HG03469 (cell line): ENCODE data around the gene ACTL7B.
"Not testable (repeated sequence)": the region's sequence is repeated elsewhere in the genome, so short reads cannot be mapped to it uniquely, and the experiment has no call there.

Experiments
- ATAC-seq: cut with Tn5 transposase; IDR thresholded peaks from one replicate; pipeline ENCODE4 v1.9.1; 2021; ENCODE audit warnings: mild to moderate bottlenecking, moderate library complexity, moderate number of reproducible peaks; ENCODE audit not compliant: unreplicated experiment

The ACTL7B gene

GRCh38 chr9:108874058-108874788 lies 18.4 kb upstream of the ACTL7B start:
- ATAC-seq: no peak

DNA sequence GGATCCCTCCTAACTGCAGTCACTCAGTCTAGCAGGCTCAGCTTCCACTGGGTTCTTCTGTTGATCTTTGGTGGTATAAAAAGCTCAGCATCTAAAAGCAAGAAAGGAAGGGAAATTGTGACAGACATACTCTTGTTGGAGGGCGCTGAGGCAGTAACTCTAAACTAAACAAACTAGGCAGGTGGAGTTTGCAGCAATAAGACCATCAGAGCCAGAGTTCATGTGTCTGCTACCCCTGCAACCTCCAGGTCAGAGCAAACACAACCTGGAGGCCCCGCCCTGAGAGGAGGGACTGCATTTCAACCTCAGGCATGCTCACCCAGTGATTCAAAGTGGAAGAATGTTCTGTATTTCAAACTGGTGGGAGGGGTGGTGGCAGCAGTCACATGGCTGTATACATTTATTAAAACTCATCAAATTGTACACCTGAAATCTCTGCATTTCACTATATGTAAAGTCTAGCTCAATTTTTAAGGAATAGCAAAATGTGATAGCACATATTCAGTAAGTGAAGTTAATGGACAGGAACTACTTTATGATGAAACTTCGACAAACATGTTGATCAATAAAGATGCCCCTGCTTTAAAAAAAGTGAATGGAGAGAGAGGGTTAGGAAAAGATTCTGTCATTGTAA lies 13.4 kb upstream of the ACTL7B start:
- no peak for ATAC-seq

- no peak for ATAC-seq
Measured at GRCh38 chr9:108867829-108868228, 12.0 kb upstream of the ACTL7B start.

GRCh38 chr9:108867116-108867515 lies 11.3 kb upstream of the ACTL7B start:
- no peak for ATAC-seq

- no peak for ATAC-seq
Measured at GRCh38 chr9:108866001-108866420, 10.2 kb upstream of the ACTL7B start.

DNA sequence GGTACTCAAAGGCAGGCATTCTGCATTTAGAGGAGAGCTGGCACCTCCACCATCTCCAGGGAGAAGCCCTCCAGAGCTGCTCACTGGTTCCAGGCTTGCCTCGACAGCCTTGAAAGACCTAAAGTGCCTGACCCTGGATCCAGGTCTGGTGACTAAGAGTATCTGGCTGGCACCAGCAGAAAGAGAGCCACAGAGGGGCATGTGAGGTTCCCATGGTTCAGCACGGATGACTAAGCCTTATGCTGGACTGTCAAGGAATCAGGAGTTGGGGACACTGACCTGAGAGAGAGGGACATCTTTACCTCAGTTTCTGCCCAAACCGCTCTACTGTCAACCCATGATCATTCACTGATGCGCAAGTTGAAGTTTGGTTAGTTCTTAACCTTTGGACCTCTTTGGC lies 9.3 kb upstream of the ACTL7B start:
- ATAC-seq: no peak

GRCh38 chr9:108864446-108864845 lies 8.7 kb upstream of the ACTL7B start:
- ATAC-seq: no peak

DNA sequence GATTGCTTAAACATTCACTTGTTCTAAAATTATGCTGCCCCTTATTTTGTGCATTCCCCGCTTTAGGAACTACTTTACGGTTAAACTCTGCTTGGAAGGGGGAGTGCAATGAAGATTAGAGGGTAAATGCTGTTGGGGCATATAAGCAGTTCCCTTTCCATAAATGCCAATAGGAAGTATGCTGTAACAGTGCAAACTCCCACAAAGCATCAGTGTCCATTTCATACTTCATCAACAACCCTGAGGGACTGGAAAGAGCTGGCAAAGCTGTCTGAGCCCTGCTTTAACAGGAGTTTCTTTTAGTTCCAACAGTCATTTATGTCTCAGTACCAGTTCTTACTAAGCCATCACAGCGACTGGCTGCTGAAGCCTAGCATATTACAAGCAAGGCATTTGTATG lies 8.1 kb upstream of the ACTL7B start:
- ATAC-seq: no peak

GRCh38 chr9:108861997-108862396 lies 6.2 kb upstream of the ACTL7B start, which contains the start of gene ACTL7A:
TSS of gene ACTL7A (plus strand) at chr9:108862266. CDS start at chr9:108862323, 57 bp downstream.
- no peak for ATAC-seq

DNA sequence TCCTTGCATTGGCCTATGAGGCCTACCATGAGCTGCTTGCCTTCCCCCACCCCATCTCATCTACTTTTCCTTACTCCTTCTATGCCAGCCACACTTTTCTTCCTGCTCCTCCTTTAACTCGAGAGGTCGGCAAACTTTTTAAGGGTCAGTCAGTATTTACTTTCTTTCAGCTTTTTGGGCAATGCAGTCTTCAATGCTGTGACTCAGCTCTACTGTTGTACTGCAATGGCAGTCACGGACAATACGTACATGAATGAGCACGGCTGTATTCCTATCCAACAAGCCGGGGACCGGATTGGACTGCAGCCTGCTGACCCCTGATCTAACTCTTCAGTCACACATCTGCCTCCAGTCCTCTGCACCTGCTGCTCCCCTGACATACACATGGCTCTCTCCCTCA lies 5.7 kb upstream of the ACTL7B start:
- no peak for ATAC-seq

- no peak for ATAC-seq
Measured at GRCh38 chr9:108860764-108861163, 5.0 kb upstream of the ACTL7B start.

DNA sequence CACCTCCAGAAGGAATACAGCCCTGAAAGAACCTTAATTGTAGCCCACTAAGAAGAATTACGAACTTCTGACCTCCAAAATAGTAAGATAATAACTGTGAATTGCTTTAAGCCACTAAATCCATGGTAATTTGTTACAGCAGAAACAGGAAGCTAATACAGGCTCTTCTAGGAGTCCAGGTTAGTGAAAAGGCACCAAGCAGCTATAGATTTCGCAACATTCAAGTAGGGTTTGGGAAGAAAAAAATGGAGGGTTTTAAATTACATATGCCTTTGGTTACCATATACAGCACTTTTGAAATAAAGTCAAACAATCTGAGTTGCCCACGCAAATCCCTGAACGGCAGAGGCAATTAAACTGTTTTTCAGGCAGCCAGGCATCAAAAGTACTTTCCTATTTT lies 4.6 kb upstream of the ACTL7B start:
- ATAC-seq: no peak

- peak; percentile 58 for ATAC-seq
Measured at GRCh38 chr9:108859459-108860114, 3.8 kb upstream of the ACTL7B start.

GRCh38 chr9:108857572-108857971 lies 1.8 kb upstream of the ACTL7B start:
- ATAC-seq: no peak

DNA sequence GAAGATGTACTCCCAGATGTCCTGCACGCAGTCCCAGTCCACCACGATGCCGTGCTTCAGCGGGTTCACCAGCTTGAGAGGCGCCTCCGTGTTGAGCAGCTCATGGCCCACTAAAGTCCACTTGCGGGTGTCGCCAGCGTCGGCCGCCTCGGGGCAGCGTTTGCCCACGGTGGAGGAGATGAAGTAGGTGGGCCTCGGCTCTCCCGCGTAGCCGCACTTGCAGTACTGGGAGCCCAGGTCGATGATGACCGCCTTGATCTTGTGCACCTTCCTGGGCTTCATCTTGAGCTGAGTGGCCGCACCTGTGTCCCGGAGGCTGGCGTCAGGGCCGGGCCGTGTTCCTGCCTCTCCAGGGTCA lies 278 bp downstream of the ACTL7B start:
- ATAC-seq: no peak

DNA sequence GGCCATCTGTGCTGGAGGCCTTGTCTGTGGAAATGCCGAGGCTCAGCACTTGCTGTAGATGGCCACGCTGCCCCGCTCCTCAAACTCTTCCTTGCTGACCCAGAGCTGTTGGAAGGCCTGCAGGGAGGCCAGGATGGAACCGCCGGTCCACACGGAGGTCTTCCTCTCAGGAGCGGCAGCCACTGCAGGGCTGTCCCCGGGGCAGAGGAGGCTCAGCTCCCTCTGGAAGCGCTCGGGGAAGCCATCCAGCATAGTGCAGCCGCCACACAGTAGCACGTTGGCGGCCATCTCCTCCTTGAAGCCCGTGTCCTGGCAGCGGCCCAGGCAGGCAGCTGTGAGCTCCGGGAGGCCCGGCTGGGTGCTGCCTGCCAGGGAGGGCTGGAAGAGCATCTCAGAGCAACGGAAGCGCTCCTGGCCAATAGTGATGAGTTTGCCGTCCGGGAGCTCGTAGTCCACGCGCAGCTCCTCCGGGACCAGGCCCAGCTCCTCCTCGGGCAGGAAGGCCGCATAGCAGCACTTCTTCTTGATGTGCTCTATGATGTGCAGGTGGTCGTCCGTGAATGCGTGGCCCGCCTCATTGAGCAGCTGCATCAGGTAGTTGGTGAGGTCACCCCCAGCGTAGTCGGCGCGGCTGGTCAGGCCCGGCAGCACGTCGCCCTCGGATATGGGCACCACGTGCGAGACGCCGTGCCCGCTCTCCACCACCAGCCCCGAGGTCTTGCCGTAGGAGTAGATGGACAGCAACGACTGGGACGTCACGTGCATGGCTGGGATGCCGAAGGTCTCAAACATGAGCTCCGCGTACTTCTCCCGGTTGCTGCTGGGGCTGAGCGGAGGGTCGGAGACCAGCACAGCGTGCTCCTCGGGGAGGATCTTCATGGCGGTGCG lies 901 bp downstream of the ACTL7B start:
- no peak for ATAC-seq

DNA sequence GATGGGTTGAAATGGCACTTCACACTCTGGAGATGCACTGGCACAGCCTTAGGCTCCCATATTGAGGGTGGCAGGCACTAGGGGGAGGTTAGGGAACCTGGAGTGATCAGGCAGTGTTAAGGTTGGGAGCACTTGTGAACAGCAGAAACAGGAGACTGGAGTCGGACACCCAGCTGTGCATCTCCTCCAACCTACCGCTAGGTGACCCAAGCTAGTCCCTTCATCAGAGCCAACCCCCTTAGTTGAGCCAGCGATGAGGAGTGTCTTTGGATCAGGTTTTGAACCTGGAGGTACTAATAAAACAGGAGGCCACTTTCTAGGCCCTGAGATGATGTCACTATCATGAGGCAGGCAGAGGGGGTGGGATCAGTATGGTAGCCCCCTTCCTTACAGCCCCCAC lies 1.7 kb downstream of the ACTL7B start:
- ATAC-seq: no peak

DNA sequence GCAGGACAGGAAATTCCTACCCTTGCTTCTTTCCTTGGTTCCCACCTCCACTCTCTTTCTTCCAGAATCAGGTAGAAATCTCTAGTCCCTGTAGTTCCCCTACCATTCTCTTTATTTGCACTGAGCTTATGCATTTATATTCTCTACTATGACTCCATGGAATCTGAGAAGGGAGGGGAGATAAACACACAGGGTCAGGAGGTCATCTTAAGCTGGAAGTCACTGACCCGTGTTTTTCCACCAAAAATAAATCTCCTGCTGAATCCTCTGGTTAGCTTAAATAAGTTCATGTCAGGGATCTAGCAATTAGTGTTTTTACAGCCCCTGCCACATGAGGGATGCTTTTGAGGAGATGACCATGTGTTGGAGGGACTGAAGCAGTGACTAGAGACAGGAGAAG lies 3.7 kb downstream of the ACTL7B start:
- no peak for ATAC-seq

DNA sequence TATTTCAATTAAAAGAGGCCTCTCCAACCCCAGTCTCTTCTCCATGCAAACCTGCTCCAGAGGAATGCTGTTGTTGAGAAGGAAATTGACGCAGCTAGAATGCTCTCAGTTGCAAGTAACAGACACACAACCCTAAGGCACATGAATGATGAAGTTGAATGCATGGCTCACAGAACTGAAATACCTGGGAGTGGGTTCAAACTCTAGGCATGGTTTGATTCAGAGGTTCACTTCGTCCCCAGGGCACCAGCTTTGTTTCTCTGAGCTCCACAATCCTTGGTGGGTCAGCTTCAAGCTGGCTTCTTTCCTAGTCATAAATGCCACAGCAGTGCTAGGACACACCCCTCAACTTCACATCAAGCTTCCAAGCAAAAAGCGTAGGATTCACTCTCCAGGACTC lies 4.6 kb downstream of the ACTL7B start:
- ATAC-seq: no peak

DNA sequence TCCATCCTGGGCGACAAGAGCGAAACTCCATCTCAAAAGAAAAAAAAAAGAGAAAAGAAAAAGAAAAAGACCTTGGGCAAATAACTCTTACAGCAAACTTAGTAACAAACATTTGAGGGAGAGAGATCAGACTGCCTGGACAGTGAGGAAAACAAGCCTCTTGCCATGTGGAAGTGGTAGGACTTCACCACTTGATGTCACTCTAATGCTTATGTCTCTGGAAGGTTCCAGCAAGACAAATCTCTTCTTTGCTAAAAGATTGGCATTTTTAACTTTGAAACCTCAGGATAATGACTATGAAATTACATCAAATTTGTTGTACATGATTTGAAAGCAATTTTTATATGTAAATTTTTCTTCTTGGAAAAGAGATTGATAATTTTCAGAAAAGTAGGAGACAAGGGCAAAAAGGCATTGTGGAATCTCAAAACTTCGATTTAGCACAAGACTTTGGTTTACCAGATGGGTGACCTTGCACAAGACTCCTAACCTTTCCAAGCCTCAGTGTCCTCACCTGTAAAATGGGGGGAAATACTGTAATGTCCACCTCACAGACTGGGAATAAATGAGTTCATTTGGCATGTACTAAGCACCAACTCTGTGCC lies 5.4 kb downstream of the ACTL7B start:
- no peak for ATAC-seq

DNA sequence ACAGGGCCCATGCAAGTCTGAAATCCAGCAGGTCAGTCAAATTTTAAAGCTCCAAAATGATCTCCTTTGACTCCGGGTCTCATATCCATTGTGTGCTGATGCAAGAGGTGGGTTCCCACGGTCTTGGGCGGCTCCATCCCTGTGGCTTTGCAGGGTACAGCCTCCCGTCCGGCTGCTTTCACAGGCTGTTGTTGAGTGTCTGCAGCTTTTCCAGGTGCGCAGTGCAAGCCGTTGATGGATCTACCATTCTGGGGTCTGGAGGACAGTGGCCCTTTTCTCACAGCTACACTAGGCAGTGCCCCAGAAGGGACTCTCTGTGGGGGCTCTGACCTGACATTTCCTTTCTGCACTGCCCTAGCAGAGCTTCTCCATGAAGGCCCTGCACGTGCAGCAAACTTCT lies 7.5 kb downstream of the ACTL7B start:
- not testable (repeated sequence) for ATAC-seq
